K562 (cell line): ENCODE data around the gene TRIO. TPM values are rescaled to one million over a fixed set of nuclear protein-coding genes. Genes with fewer than 3 reads are reported as not detected.

Experiments used
- ATAC-seq: fragments of 200-7000 bp; cut with Tn5 transposase; 3 replicates; pipeline ENCODE4 v1.9.1; 2020; ENCODE audit warnings: moderate library complexity
- BruUV-seq: library from RNA; stranded (reverse); fragments of 400-500 nt; replicated peaks from 2 replicates; lab custom pipeline; 2021; lab: Mats Ljungman, UMichigan
- CTCF ChIA-PET: fragments of 300-600 bp; formaldehyde crosslinking; extraction: SDS; loops from one replicate; lab custom pipeline; 2021; ENCODE audit warnings: low intra/inter-chr PET ratio; lab: Yijun Ruan, JAX
- POLR2A ChIA-PET: fragments of 300-600, 350-650 bp; sonication (Branson Sonifier 250); formaldehyde crosslinking; extraction: SDS; loops from one replicate; lab custom pipeline; 2021; ENCODE audit warnings: antibody characterized with exemption, inconsistent platforms; lab: Yijun Ruan, JAX
- DNase-seq, 4 experiments: peaks; one replicate each; pipeline versions ENCODE4 v3.0.0 to v3.0.0-alpha.2; 2011 to 2018; ENCODE audit warnings: low spot score in 3 of 4, mixed read lengths in 3 of 4; ENCODE audit errors: extremely low read depth in 1 of 4
- FAIRE-seq: peaks from 2 replicates; lab custom pipeline; 2011; peaks lifted over from hg19 to GRCh38; lab: Jason Lieb, UNC
- H2AFZ ChIP-seq: 2 replicates; pipeline ENCODE4 v1.6.0; 2011; ENCODE audit warnings: low read depth, low read length, control low read depth, inconsistent platforms
- H3K27ac ChIP-seq: fragments of 200-600 bp; 3 replicates; pipeline ENCODE4 v1.8.0; 2011; ENCODE audit warnings: low read depth, mild to moderate bottlenecking, control low read depth, inconsistent platforms, low read length, moderate library complexity, mixed read lengths; ENCODE audit errors: extremely low read depth
- H3K27me3 ChIP-seq, 2 experiments: fragments of 300-600 bp in 1 of 2; 2 replicates in 1 of 2; 3 replicates in 1 of 2; pipeline versions ENCODE4 v1.6.0 to v1.8.0; 2011; ENCODE audit warnings: inconsistent platforms in 2 of 2, low read length in 2 of 2, mild to moderate bottlenecking in 1 of 2, mixed read lengths in 1 of 2, moderate library complexity in 1 of 2; ENCODE audit not compliant: control insufficient read depth in 2 of 2, insufficient read depth in 2 of 2
- H3K36me3 ChIP-seq: fragments of 300-600 bp; 3 replicates; pipeline ENCODE4 v1.8.0; 2011; ENCODE audit warnings: mild to moderate bottlenecking, low read length, inconsistent platforms; ENCODE audit not compliant: control insufficient read depth, insufficient read depth
- H3K4me1 ChIP-seq, 2 experiments: fragments of 200-600 bp in 1 of 2; replicated peaks in 1 of 2; 2 replicates in 1 of 2; 3 replicates in 1 of 2; pipeline versions ENCODE4 v1.5.1 to v1.8.0; 2011; ENCODE audit warnings: inconsistent platforms in 2 of 2, low read length in 2 of 2, mild to moderate bottlenecking in 1 of 2, mixed read lengths in 1 of 2, moderate library complexity in 1 of 2; ENCODE audit not compliant: control insufficient read depth in 2 of 2, insufficient read depth in 2 of 2
- H3K4me2 ChIP-seq: 2 replicates; pipeline ENCODE4 v1.6.1; 2011; ENCODE audit warnings: low read length, control low read depth, inconsistent platforms, mixed read lengths; ENCODE audit not compliant: insufficient read depth
- H3K4me3 ChIP-seq: fragments of 200-600 bp; sonication (generic), shearing (Covaris generic); 2 replicates; pipeline ENCODE4 v1.5.1; 2016; ENCODE audit warnings: control low read depth, inconsistent platforms
- H3K79me2 ChIP-seq: fragments of 200-600 bp; 3 replicates; pipeline ENCODE4 v1.8.0; 2011; ENCODE audit warnings: low read length, inconsistent platforms; ENCODE audit not compliant: control insufficient read depth, insufficient read depth
- H3K9ac ChIP-seq, 2 experiments: 2 replicates each; pipeline versions ENCODE4 v1.6.0 to v1.6.1; 2011; ENCODE audit warnings: low read depth in 2 of 2, low read length in 2 of 2, control low read depth in 1 of 2, inconsistent platforms in 1 of 2, mild to moderate bottlenecking in 1 of 2, mixed read lengths in 1 of 2; ENCODE audit not compliant: insufficient read depth in 1 of 2
- H3K9me1 ChIP-seq: one replicate; pipeline ENCODE4 v1.6.0; 2011; ENCODE audit warnings: inconsistent platforms, mild to moderate bottlenecking, low read length, moderate library complexity; ENCODE audit not compliant: control insufficient read depth, insufficient read depth
- H3K9me3 ChIP-seq: replicated peaks from 2 replicates; pipeline ENCODE4 v1.5.1; 2011; ENCODE audit warnings: low read depth, low read length, inconsistent platforms; ENCODE audit not compliant: control insufficient read depth, insufficient read depth
- H4K20me1 ChIP-seq: replicated peaks from 2 replicates; pipeline ENCODE4 v1.6.1; 2011; ENCODE audit warnings: low read length, inconsistent platforms, mixed read lengths; ENCODE audit not compliant: control insufficient read depth, insufficient read depth
- HNRNPUL1 ChIP-seq: fragments of 200-400 bp; formaldehyde crosslinking; IDR thresholded peaks from 2 replicates; pipeline ENCODE4 v1.6.1; 2017; ENCODE audit warnings: low read length
- RBM14 ChIP-seq: fragments of 200-400 bp; formaldehyde crosslinking; IDR thresholded peaks from 2 replicates; pipeline ENCODE4 v1.6.1; 2018; ENCODE audit warnings: low read depth, mild to moderate bottlenecking, low read length, moderate library complexity, borderline replicate concordance; ENCODE audit not compliant: insufficient read depth
- RBM22 ChIP-seq: fragments of 200-400 bp; formaldehyde crosslinking; IDR thresholded peaks from 2 replicates; pipeline ENCODE4 v1.6.1; 2018; ENCODE audit warnings: low read length, low read depth; ENCODE audit not compliant: poor library complexity, severe bottlenecking
- ZBTB12 ChIP-seq: fragments of 250-450 bp; sonication (Bioruptor Pico); IDR thresholded peaks from 2 replicates; pipeline ENCODE4 v1.4.0; 2020
- ZNF445 ChIP-seq: fragments of 250-450 bp; sonication (Bioruptor Pico); IDR thresholded peaks from 2 replicates; pipeline ENCODE4 v1.4.0; 2020; ENCODE audit warnings: low read depth, mild to moderate bottlenecking, moderate library complexity
- WGBS: fragments of 100-300 bp; shearing (Covaris generic); methylation state at CpG from one replicate; pipeline ENCODE4 v1.1.6; 2016; ENCODE audit warnings: low coverage, mixed read lengths; ENCODE audit not compliant: insufficient coverage; ENCODE audit errors: missing lambda C conversion rate; 5-methylcytosine and 5-hydroxymethylcytosine counted together
- in situ Hi-C: fragments of 300-500 bp; cut with MboI; formaldehyde crosslinking; loops from 4 replicates; pipeline ENCODE4 v1.15.0; 2018; ENCODE audit warnings: inconsistent platforms, mixed read lengths
- intact Hi-C: fragments of 100-400 bp; cut with micrococcal nuclease; formaldehyde crosslinking; loops from 2 replicates; pipeline ENCODE4 v1.14.2; 2022
- polyA plus RNA-seq, 8 experiments: library from polyadenylated mRNA; depleted of rRNA in 4 of 8; stranded (reverse) in 5 of 8; unstranded in 3 of 8; fragments of >200 nt; fragmentation: Nextera tagmentation in 2 of 8; fragmentation: Illumina TruSeq in 1 of 8; extraction: Ambion mirVana in 2 of 8; extraction: Trizol in 1 of 8; gene quantifications; 2 replicates each; pipeline versions ENCODE4 v1.2.1 to v1.2.3, GENCODE V29; 2011 to 2014; ENCODE audit warnings: inconsistent platforms in 1 of 8, missing spikeins in 1 of 8
- total RNA-seq, 7 experiments: library from RNA; depleted of rRNA in 6 of 7; stranded (reverse); fragments of >200 nt in 6 of 7; fragmentation: Illumina TruSeq in 2 of 7; extraction: Trizol in 2 of 7; gene quantifications; 2 replicates each; pipeline versions ENCODE4 v1.2.1 to v1.2.3, GENCODE V29; 2011 to 2021; ENCODE audit warnings: low replicate concordance in 1 of 7

The TRIO gene
- total and polyA plus RNA-seq, 9 of the 15 experiments (the other 6 are each of a cell fraction or from before 2014, with no cell fraction given): 0.24 to 5.0 (median 1.1) TPM

- POLR2A ChIA-PET: no interaction called here
- Histone ChIP-seq H3K4me3 (no peak overlapping the region), H4K20me1 (no peaks in the 10 kb centered on the region), H3K9me3 (no peaks in the 10 kb centered on the region), H3K79me2 (no peaks in the 10 kb centered on the region), H3K27me3 (peaks cover under 1 to 9% of the 10 kb centered on the region in 2 experiments; a peak in 2 of 5 replicates), H3K27ac (no peak overlapping the region), H2AFZ (no peak overlapping the region), H3K4me2 (no peak overlapping the region), H3K36me3 (no peaks in the 10 kb centered on the region), H3K4me1 (no peaks in the 10 kb centered on the region), H3K9ac (no peak overlapping the region), H3K9me1 (no peaks in the 10 kb centered on the region)
- CTCF ChIA-PET: no interaction called here
- DNase-seq (no peak), ATAC-seq (no peak), FAIRE-seq (no peak)
- TF ChIP-seq RBM14: no peak
- TF ChIP-seq ZBTB12: no peak
- no peak for TF ChIP-seq ZNF445 (CRISPR knock-in tag)
- no peak for TF ChIP-seq RBM22
- no peak for TF ChIP-seq HNRNPUL1
- BruUV-seq: no TSS peak
- in situ Hi-C loops (no loop called here), intact Hi-C loops (no loop called here)
- 0% methylated on average over 4 of the region's 4 CpGs for whole genome bisulfite sequencing
Measured at GRCh38 chr5:14476786-14477435, 333.8 kb downstream of the TRIO start.
